SHP77 treated with DMSO at 0.1 percent for 48 hours (cell line): ENCODE results near the gene MAP2K5.

Experiments used
- DNase-seq: peaks from one replicate; lab custom pipeline; 2025; lab: John Stamatoyannopoulos, UW

Gene MAP2K5

GRCh38 chr15:67723294-67724024, 181.0 kb downstream of the MAP2K5 start:
- no peak for DNase-seq

- DNase-seq = peak; percentile 79
Measured at GRCh38 chr15:67724691-67725375, 182.3 kb downstream of the MAP2K5 start.

- DNase-seq = no peak
Measured at GRCh38 chr15:67730135-67730534, 187.6 kb downstream of the MAP2K5 start.

GRCh38 chr15:67731112-67731721, 188.7 kb downstream of the MAP2K5 start:
- no peak for DNase-seq

- DNase-seq = no peak
Measured at GRCh38 chr15:67732164-67732563, 189.7 kb downstream of the MAP2K5 start.

- no peak for DNase-seq
Measured at GRCh38 chr15:67732671-67733374, 190.3 kb downstream of the MAP2K5 start.

GRCh38 chr15:67735896-67736295, 193.4 kb downstream of the MAP2K5 start:
- no peak for DNase-seq

- no peak for DNase-seq
Measured at GRCh38 chr15:67736810-67737209, 194.3 kb downstream of the MAP2K5 start.

GRCh38 chr15:67738056-67738455, 195.6 kb downstream of the MAP2K5 start:
- no peak for DNase-seq

- no peak for DNase-seq
Measured at GRCh38 chr15:67740405-67740804, 197.9 kb downstream of the MAP2K5 start.

GRCh38 chr15:67741308-67741707, 198.8 kb downstream of the MAP2K5 start:
- DNase-seq = no peak

GRCh38 chr15:67743558-67743957, 201.1 kb downstream of the MAP2K5 start:
- no peak for DNase-seq

GRCh38 chr15:67744331-67745072, 202.0 kb downstream of the MAP2K5 start:
- DNase-seq = no peak

GRCh38 chr15:67745073-67746006, 202.8 kb downstream of the MAP2K5 start:
- DNase-seq = no peak

- no peak for DNase-seq
Measured at GRCh38 chr15:67746022-67746421, 203.5 kb downstream of the MAP2K5 start.

GRCh38 chr15:67746450-67746849, 203.9 kb downstream of the MAP2K5 start:
- DNase-seq = no peak

- DNase-seq = no peak
Measured at GRCh38 chr15:67747921-67748320, 205.4 kb downstream of the MAP2K5 start.

GRCh38 chr15:67750371-67750770, 207.9 kb downstream of the MAP2K5 start:
- DNase-seq = no peak

GRCh38 chr15:67753891-67754290, 211.4 kb downstream of the MAP2K5 start:
- DNase-seq = no peak

- no peak for DNase-seq
Measured at GRCh38 chr15:67755264-67755663, 212.8 kb downstream of the MAP2K5 start.

GRCh38 chr15:67755936-67756335, 213.4 kb downstream of the MAP2K5 start:
- no peak for DNase-seq
